Measurements from ENCODE around the gene WDR17.

The WDR17 gene

GRCh38 chr4:176186067-176186466 lies 120.4 kb downstream of the WDR17 start:
- H3K4me3 ChIP-seq (ENCODE audit: low read length), result no peak overlapping the region
- TF ChIP-seq, protein P1, sequence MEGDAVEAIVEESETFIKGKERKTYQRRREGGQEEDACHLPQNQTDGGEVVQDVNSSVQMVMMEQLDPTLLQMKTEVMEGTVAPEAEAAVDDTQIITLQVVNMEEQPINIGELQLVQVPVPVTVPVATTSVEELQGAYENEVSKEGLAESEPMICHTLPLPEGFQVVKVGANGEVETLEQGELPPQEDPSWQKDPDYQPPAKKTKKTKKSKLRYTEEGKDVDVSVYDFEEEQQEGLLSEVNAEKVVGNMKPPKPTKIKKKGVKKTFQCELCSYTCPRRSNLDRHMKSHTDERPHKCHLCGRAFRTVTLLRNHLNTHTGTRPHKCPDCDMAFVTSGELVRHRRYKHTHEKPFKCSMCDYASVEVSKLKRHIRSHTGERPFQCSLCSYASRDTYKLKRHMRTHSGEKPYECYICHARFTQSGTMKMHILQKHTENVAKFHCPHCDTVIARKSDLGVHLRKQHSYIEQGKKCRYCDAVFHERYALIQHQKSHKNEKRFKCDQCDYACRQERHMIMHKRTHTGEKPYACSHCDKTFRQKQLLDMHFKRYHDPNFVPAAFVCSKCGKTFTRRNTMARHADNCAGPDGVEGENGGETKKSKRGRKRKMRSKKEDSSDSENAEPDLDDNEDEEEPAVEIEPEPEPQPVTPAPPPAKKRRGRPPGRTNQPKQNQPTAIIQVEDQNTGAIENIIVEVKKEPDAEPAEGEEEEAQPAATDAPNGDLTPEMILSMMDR (IDR thresholded peaks at IDR 0.05; ENCODE audit: insufficient read depth, low read depth, low read length, missing control alignments), result no peak
- peak; percentile 39 for DNase-seq (ENCODE audit: low read depth)

DNA sequence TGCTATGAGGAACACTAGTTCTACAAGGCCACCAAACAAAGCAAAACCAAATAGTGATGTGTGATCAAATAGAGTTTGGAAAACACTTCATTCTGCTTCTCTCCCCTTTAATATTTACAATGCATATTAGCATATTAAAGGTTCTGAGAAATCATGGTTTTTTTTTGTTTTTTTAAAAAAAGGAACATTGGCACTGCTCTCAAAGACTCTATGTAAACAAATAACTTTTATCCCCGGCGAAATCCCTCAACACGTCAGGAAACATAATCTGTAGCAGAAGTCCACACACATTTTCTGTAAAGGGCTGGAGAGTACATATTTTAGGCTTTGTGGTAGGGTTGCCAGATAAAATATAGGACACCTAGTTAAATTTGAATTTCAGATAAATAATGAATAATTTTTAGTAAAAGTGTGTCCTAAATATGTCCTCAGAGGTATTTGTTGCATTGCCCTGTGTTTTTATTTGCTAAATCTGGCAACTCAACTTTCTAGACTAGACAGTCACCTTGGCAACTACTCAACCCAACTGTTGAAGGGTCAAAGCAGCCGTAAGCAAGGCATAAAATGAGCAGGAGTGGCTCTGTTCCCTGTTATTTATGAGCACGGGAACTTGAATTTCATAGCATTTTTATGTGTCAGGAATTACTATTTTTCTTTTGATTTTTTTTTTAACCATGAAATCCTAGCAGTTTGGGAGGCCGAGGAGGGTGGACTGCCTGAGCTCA lies 121.2 kb downstream of the WDR17 start:
- DNase-seq (ENCODE audit: low read depth), result no peak
- TF ChIP-seq, protein P1 (IDR thresholded peaks at IDR 0.05; ENCODE audit: insufficient read depth, low read depth, low read length, missing control alignments), result no peak
- H3K4me3 ChIP-seq (ENCODE audit: low read length), result no peak overlapping the region

- peak; percentile 79 for DNase-seq (ENCODE audit: low read depth)
- TF ChIP-seq, protein P1 (IDR thresholded peaks at IDR 0.05; ENCODE audit: insufficient read depth, low read depth, low read length, missing control alignments), result no peak
These were observed 122.0 kb downstream of the WDR17 start for GRCh38 chr4:176187624-176188023.

GRCh38 chr4:176188654-176189053 lies 123.0 kb downstream of the WDR17 start:
- TF ChIP-seq, protein P1 (IDR thresholded peaks at IDR 0.05; ENCODE audit: insufficient read depth, low read depth, low read length, missing control alignments), result no peak
- no peak overlapping the region for H3K4me3 ChIP-seq (ENCODE audit: low read length)
- DNase-seq (ENCODE audit: low read depth), result no peak

More at GRCh38 chr4:176187624-176188023, 122.0 kb downstream of the WDR17 start:
- H3K4me3 ChIP-seq (ENCODE audit: low read length), result no peak overlapping the region

GRCh38 chr4:176189891-176190795 lies 124.5 kb downstream of the WDR17 start:
- TF ChIP-seq, protein P1 (IDR thresholded peaks at IDR 0.05; ENCODE audit: insufficient read depth, low read depth, low read length, missing control alignments), result no peak
- no peak overlapping the region for H3K4me3 ChIP-seq (ENCODE audit: low read length)
- no peak for DNase-seq (ENCODE audit: low read depth)

GRCh38 chr4:176191974-176192373 lies 126.3 kb downstream of the WDR17 start:
- TF ChIP-seq, protein P1 (IDR thresholded peaks at IDR 0.05; ENCODE audit: insufficient read depth, low read depth, low read length, missing control alignments), result peak; percentile 5
- DNase-seq (ENCODE audit: low read depth), result no peak
- H3K4me3 ChIP-seq (ENCODE audit: low read length), result no peak overlapping the region

Measured in epithelial cell of esophagus (primary cell).